HEK293 (cell line): ENCODE results near the gene KIF1A.

Source experiments
- ATF2 ChIP-seq: fragments of 450-650 bp; formaldehyde crosslinking; IDR thresholded peaks from 2 replicates; pipeline ENCODE4 v1.5.1; 2016; ENCODE audit warnings: missing biosample characterization, missing genetic modification characterization, low read depth
- EGR2 ChIP-seq: fragments of 450-650 bp; formaldehyde crosslinking; IDR thresholded peaks from 2 replicates; pipeline ENCODE4 v1.5.1; 2016; ENCODE audit warnings: low read depth, missing biosample characterization, missing genetic modification characterization
- GLIS1 ChIP-seq: fragments of 450-650 bp; formaldehyde crosslinking; IDR thresholded peaks from 2 replicates; pipeline ENCODE4 v1.5.1; 2016; ENCODE audit warnings: missing biosample characterization, missing genetic modification characterization
- PRDM2 ChIP-seq: fragments of 450-650 bp; formaldehyde crosslinking; IDR thresholded peaks from 2 replicates; pipeline ENCODE4 v1.5.1; 2016; ENCODE audit warnings: missing biosample characterization, missing genetic modification characterization, borderline replicate concordance
- SP7 ChIP-seq: fragments of 450-650 bp; formaldehyde crosslinking; IDR thresholded peaks from 2 replicates; pipeline ENCODE4 v1.5.1; 2016; ENCODE audit warnings: missing biosample characterization, missing genetic modification characterization
- ZFHX2 ChIP-seq: fragments of 450-650 bp; formaldehyde crosslinking; conservative IDR thresholded peaks from 2 replicates; pipeline ENCODE4 v1.5.1; 2016; ENCODE audit warnings: missing biosample characterization, missing genetic modification characterization
- ZFP69B ChIP-seq: fragments of 450-650 bp; formaldehyde crosslinking; IDR thresholded peaks from 2 replicates; pipeline ENCODE4 v1.5.1; 2016; ENCODE audit warnings: missing biosample characterization, missing genetic modification characterization
- ZIC2 ChIP-seq: fragments of 450-650 bp; formaldehyde crosslinking; IDR thresholded peaks from 2 replicates; pipeline ENCODE4 v1.5.1; 2016; ENCODE audit warnings: missing biosample characterization, missing genetic modification characterization
- ZNF335 ChIP-seq: fragments of 450-650 bp; formaldehyde crosslinking; conservative IDR thresholded peaks from 2 replicates; pipeline ENCODE4 v1.5.1; 2016; ENCODE audit warnings: missing biosample characterization, missing genetic modification characterization
- ZNF416 ChIP-seq: fragments of 450-650 bp; formaldehyde crosslinking; IDR thresholded peaks from 2 replicates; pipeline ENCODE4 v1.5.1; 2016; ENCODE audit warnings: missing biosample characterization, missing genetic modification characterization
- ZNF473 ChIP-seq: fragments of 450-650 bp; formaldehyde crosslinking; IDR thresholded peaks from 2 replicates; pipeline ENCODE4 v1.5.1; 2017; ENCODE audit warnings: missing biosample characterization, missing genetic modification characterization
- ZSCAN23 ChIP-seq: fragments of 450-650 bp; formaldehyde crosslinking; IDR thresholded peaks from 2 replicates; pipeline ENCODE4 v1.5.1; 2016; ENCODE audit warnings: missing biosample characterization, missing genetic modification characterization
- TF ChIP-seq, protein P1 (sequence below): fragments of 450-650 bp; formaldehyde crosslinking; IDR thresholded peaks from 2 replicates; pipeline ENCODE4 v1.5.1; 2016; ENCODE audit warnings: missing biosample characterization, missing genetic modification characterization
- TF ChIP-seq, protein P2 (sequence below): fragments of 450-650 bp; formaldehyde crosslinking; IDR thresholded peaks from 2 replicates; pipeline ENCODE4 v1.5.1; 2017; ENCODE audit warnings: missing biosample characterization, missing genetic modification characterization
- TF ChIP-seq, protein P3 (sequence below): fragments of 450-650 bp; formaldehyde crosslinking; IDR thresholded peaks from 2 replicates; pipeline ENCODE4 v1.5.1; 2016; ENCODE audit warnings: missing biosample characterization, missing genetic modification characterization, borderline replicate concordance
- TF ChIP-seq, protein P4 (sequence below): fragments of 450-650 bp; formaldehyde crosslinking; IDR thresholded peaks from 2 replicates; pipeline ENCODE4 v1.5.1; 2017; ENCODE audit warnings: missing biosample characterization, missing genetic modification characterization
- TF ChIP-seq, protein P5 (sequence below): fragments of 450-650 bp; formaldehyde crosslinking; conservative IDR thresholded peaks from 2 replicates; pipeline ENCODE4 v1.5.1; 2016; ENCODE audit warnings: low read depth, missing biosample characterization, missing genetic modification characterization

The KIF1A gene

DNA sequence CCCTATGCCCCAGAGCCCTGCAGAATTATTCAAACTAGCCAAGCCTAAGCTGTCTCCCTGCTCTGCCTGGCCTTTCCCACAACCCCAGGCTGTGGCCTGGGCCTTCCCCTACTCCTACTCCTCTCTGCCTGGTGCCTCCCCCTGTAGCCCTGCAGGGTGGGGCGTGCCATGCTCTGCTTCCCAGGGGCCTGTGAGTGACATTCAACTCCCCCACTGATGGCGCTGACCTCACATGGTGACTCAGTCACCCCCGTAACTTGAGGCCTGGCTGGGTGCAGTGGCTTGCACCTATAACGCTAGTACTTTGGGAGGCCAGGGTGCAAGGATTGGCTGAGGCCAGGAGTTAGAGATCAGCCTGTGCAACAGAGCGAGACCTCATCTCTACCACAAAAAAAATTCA, 60.6 kb downstream of the KIF1A start (continued):
- TF ChIP-seq, protein P1, sequence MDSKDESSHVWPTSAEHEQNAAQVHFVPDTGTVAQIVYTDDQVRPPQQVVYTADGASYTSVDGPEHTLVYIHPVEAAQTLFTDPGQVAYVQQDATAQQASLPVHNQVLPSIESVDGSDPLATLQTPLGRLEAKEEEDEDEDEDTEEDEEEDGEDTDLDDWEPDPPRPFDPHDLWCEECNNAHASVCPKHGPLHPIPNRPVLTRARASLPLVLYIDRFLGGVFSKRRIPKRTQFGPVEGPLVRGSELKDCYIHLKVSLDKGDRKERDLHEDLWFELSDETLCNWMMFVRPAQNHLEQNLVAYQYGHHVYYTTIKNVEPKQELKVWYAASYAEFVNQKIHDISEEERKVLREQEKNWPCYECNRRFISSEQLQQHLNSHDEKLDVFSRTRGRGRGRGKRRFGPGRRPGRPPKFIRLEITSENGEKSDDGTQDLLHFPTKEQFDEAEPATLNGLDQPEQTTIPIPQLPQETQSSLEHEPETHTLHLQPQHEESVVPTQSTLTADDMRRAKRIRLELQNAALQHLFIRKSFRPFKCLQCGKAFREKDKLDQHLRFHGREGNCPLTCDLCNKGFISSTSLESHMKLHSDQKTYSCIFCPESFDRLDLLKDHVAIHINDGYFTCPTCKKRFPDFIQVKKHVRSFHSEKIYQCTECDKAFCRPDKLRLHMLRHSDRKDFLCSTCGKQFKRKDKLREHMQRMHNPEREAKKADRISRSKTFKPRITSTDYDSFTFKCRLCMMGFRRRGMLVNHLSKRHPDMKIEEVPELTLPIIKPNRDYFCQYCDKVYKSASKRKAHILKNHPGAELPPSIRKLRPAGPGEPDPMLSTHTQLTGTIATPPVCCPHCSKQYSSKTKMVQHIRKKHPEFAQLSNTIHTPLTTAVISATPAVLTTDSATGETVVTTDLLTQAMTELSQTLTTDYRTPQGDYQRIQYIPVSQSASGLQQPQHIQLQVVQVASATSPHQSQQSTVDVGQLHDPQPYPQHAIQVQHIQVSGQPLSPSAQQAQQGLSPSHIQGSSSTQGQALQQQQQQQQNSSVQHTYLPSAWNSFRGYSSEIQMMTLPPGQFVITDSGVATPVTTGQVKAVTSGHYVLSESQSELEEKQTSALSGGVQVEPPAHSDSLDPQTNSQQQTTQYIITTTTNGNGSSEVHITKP (tag by site-specific recombination): peak; percentile 77
- no peak for TF ChIP-seq ZNF473 (tag by site-specific recombination)
- no peak for TF ChIP-seq ZSCAN23 (tag by site-specific recombination)
- TF ChIP-seq SP7: peak; percentile 53; the same call in 1 of the 2 replicates
- no peak for TF ChIP-seq ZNF335
- TF ChIP-seq, protein P2, sequence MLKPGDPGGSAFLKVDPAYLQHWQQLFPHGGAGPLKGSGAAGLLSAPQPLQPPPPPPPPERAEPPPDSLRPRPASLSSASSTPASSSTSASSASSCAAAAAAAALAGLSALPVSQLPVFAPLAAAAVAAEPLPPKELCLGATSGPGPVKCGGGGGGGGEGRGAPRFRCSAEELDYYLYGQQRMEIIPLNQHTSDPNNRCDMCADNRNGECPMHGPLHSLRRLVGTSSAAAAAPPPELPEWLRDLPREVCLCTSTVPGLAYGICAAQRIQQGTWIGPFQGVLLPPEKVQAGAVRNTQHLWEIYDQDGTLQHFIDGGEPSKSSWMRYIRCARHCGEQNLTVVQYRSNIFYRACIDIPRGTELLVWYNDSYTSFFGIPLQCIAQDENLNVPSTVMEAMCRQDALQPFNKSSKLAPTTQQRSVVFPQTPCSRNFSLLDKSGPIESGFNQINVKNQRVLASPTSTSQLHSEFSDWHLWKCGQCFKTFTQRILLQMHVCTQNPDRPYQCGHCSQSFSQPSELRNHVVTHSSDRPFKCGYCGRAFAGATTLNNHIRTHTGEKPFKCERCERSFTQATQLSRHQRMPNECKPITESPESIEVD: no peak
- TF ChIP-seq, protein P3, sequence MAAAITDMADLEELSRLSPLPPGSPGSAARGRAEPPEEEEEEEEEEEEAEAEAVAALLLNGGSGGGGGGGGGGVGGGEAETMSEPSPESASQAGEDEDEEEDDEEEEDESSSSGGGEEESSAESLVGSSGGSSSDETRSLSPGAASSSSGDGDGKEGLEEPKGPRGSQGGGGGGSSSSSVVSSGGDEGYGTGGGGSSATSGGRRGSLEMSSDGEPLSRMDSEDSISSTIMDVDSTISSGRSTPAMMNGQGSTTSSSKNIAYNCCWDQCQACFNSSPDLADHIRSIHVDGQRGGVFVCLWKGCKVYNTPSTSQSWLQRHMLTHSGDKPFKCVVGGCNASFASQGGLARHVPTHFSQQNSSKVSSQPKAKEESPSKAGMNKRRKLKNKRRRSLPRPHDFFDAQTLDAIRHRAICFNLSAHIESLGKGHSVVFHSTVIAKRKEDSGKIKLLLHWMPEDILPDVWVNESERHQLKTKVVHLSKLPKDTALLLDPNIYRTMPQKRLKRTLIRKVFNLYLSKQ (tag by site-specific recombination): no peak
- no peak for TF ChIP-seq PRDM2
- no peak for TF ChIP-seq ZNF416 (tag by site-specific recombination)
- TF ChIP-seq ZFP69B (tag by site-specific recombination): no peak
- no peak for TF ChIP-seq ATF2 (tag by site-specific recombination)
- peak; percentile 39; the same call in 1 of the 2 replicates for TF ChIP-seq ZFHX2
- TF ChIP-seq GLIS1: peak; percentile 60
- TF ChIP-seq, protein P4, sequence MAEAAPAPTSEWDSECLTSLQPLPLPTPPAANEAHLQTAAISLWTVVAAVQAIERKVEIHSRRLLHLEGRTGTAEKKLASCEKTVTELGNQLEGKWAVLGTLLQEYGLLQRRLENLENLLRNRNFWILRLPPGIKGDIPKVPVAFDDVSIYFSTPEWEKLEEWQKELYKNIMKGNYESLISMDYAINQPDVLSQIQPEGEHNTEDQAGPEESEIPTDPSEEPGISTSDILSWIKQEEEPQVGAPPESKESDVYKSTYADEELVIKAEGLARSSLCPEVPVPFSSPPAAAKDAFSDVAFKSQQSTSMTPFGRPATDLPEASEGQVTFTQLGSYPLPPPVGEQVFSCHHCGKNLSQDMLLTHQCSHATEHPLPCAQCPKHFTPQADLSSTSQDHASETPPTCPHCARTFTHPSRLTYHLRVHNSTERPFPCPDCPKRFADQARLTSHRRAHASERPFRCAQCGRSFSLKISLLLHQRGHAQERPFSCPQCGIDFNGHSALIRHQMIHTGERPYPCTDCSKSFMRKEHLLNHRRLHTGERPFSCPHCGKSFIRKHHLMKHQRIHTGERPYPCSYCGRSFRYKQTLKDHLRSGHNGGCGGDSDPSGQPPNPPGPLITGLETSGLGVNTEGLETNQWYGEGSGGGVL (tag by site-specific recombination): no peak
- peak; percentile 34; the same call in 1 of the 2 replicates for TF ChIP-seq ZIC2
- TF ChIP-seq, protein P5, sequence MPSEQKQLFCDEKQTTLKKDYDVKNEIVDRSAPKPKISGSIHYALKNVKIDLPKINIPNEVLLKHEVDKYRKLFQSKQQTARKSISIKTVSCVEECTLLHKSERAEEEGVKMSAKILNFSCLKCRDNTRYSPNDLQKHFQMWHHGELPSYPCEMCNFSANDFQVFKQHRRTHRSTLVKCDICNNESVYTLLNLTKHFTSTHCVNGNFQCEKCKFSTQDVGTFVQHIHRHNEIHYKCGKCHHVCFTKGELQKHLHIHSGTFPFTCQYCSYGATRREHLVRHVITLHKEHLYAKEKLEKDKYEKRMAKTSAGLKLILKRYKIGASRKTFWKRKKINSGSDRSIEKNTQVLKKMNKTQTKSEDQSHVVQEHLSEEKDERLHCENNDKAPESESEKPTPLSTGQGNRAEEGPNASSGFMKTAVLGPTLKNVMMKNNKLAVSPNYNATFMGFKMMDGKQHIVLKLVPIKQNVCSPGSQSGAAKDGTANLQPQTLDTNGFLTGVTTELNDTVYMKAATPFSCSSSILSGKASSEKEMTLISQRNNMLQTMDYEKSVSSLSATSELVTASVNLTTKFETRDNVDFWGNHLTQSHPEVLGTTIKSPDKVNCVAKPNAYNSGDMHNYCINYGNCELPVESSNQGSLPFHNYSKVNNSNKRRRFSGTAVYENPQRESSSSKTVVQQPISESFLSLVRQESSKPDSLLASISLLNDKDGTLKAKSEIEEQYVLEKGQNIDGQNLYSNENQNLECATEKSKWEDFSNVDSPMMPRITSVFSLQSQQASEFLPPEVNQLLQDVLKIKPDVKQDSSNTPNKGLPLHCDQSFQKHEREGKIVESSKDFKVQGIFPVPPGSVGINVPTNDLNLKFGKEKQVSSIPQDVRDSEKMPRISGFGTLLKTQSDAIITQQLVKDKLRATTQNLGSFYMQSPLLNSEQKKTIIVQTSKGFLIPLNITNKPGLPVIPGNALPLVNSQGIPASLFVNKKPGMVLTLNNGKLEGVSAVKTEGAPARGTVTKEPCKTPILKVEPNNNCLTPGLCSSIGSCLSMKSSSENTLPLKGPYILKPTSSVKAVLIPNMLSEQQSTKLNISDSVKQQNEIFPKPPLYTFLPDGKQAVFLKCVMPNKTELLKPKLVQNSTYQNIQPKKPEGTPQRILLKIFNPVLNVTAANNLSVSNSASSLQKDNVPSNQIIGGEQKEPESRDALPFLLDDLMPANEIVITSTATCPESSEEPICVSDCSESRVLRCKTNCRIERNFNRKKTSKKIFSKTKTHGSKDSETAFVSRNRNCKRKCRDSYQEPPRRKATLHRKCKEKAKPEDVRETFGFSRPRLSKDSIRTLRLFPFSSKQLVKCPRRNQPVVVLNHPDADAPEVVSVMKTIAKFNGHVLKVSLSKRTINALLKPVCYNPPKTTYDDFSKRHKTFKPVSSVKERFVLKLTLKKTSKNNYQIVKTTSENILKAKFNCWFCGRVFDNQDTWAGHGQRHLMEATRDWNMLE (tag by site-specific recombination): no peak
- peak; percentile 39 for TF ChIP-seq EGR2 (tag by site-specific recombination)
